ENCODE measurements around the gene GTSF1L.

- TF ChIP-seq CTCF (IDR thresholded peaks at IDR 0.05) (no peak), EZH2phosphoT487 (IDR thresholded peaks at IDR 0.05) (no peak)
These were observed 4.7 kb downstream of the GTSF1L start for GRCh38 chr20:43722153-43722505.

Measured in neural progenitor cell (in vitro differentiated cells).